Osteocyte (in vitro differentiated cells): ENCODE data around the gene AFTPH. TPM values are rescaled to one million over a fixed set of nuclear protein-coding genes. Genes with fewer than 3 reads are reported as not detected.

Experiments used
- DNase-seq: peaks from one replicate; pipeline ENCODE4 v3.0.0; 2021; ENCODE audit warnings: mixed read lengths; ENCODE audit not compliant: unreplicated experiment; ENCODE audit errors: extremely low spot score
- H3K27ac Mint-ChIP-seq: one replicate; pipeline ENCODE4 v1.8.0; 2021; ENCODE audit warnings: mild to moderate bottlenecking, mixed read lengths; ENCODE audit not compliant: unreplicated experiment
- H3K27me3 Mint-ChIP-seq: one replicate; pipeline ENCODE4 v1.8.0; 2021; ENCODE audit warnings: mixed read lengths; ENCODE audit not compliant: unreplicated experiment
- H3K36me3 Mint-ChIP-seq: one replicate; pipeline ENCODE4 v1.8.0; 2021; ENCODE audit warnings: mixed read lengths; ENCODE audit not compliant: unreplicated experiment
- H3K4me1 Mint-ChIP-seq: one replicate; pipeline ENCODE4 v1.8.0; 2021; ENCODE audit warnings: mixed read lengths; ENCODE audit not compliant: unreplicated experiment
- H3K4me3 Mint-ChIP-seq: one replicate; pipeline ENCODE4 v1.8.0; 2021; ENCODE audit warnings: mild to moderate bottlenecking, moderate library complexity, mixed read lengths; ENCODE audit not compliant: unreplicated experiment
- H3K9me3 Mint-ChIP-seq: one replicate; pipeline ENCODE4 v1.8.0; 2021; ENCODE audit warnings: mixed read lengths; ENCODE audit not compliant: unreplicated experiment
- CTCF ChIP-seq: fragments of 200-600 bp; sonication (generic); IDR thresholded peaks from 2 replicates; pipeline ENCODE4 v1.5.0; 2021; ENCODE audit warnings: antibody characterized with exemption, mild to moderate bottlenecking, moderate library complexity
- total RNA-seq: library from RNA; stranded (reverse); gene quantifications from 2 replicates; pipeline ENCODE4 v1.2.1, GENCODE V29; 2021

The AFTPH gene
- total RNA-seq, 1 donor from 2014 or later, result 15.5 TPM

- H3K4me1 Mint-ChIP-seq, result peaks cover 20% of the 10 kb centered on the region
- H3K36me3 Mint-ChIP-seq, result no peaks in the 10 kb centered on the region
- no peak for TF ChIP-seq CTCF
- H3K9me3 Mint-ChIP-seq, result no peaks in the 10 kb centered on the region
- H3K27me3 Mint-ChIP-seq, result peaks cover 7% of the 10 kb centered on the region
- DNase-seq, result no peak
- H3K27ac Mint-ChIP-seq, result no peak overlapping the region
- no peak overlapping the region for H3K4me3 Mint-ChIP-seq
Observed at GRCh38 chr2:64615192-64615763, 91.2 kb downstream of the AFTPH start.

GRCh38 chr2:64615844-64616536 lies 91.9 kb downstream of the AFTPH start:
- H3K9me3 Mint-ChIP-seq, result no peaks in the 10 kb centered on the region
- no peak overlapping the region for H3K27ac Mint-ChIP-seq
- no peak overlapping the region for H3K4me3 Mint-ChIP-seq
- H3K36me3 Mint-ChIP-seq, result no peaks in the 10 kb centered on the region
- H3K27me3 Mint-ChIP-seq, result peaks cover 7% of the 10 kb centered on the region
- TF ChIP-seq CTCF, result no peak
- DNase-seq, result no peak
- H3K4me1 Mint-ChIP-seq, result peaks cover 20% of the 10 kb centered on the region

- Mint-ChIP-seq H3K27me3 (no peaks in the 10 kb centered on the region), H3K36me3 (no peaks in the 10 kb centered on the region), H3K4me3 (no peak overlapping the region), H3K9me3 (no peaks in the 10 kb centered on the region), H3K27ac (peak overlapping the region; percentile 9), H3K4me1 (peaks cover 26% of the 10 kb centered on the region)
- TF ChIP-seq CTCF, result no peak
- no peak for DNase-seq
Observed at GRCh38 chr2:64617631-64618151, 93.6 kb downstream of the AFTPH start.

GRCh38 chr2:64620661-64621060 lies 96.5 kb downstream of the AFTPH start:
- peaks cover 28% of the 10 kb centered on the region for H3K4me1 Mint-ChIP-seq

More at GRCh38 chr2:64620661-64621060, 96.5 kb downstream of the AFTPH start:
- no peak for DNase-seq
- Mint-ChIP-seq H3K27me3 (no peaks in the 10 kb centered on the region), H3K9me3 (no peaks in the 10 kb centered on the region), H3K4me3 (no peak overlapping the region), H3K36me3 (no peaks in the 10 kb centered on the region), H3K27ac (no peak overlapping the region)
- TF ChIP-seq CTCF, result no peak
